ENCODE results near the gene B3GNT3.
A peak's percentile ranks its signal among the peaks of the same experiment; 100 is the strongest.

B3GNT3 gene

DNA sequence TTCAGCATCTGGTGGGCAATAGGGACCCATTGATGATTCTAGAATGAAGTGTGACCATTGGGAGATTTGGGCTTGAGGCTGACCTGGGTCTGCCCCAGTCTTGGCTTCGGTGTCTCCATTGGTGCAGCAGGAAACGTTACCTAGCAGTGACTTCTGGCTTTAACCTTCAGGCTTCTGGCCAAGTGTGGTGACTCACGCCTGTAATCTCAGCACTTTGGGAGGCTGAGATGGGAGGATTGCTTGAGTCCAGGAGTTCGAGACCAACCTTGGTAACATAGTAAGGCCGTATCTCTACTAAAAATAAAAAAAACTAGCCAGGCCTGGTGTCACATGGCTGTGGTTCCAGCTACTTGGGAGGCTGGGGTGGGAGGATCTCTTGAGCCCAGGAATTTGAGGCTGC, 36.4 kb upstream of the B3GNT3 start:
- FAIRE-seq: no peak
- TF ChIP-seq, protein P1, sequence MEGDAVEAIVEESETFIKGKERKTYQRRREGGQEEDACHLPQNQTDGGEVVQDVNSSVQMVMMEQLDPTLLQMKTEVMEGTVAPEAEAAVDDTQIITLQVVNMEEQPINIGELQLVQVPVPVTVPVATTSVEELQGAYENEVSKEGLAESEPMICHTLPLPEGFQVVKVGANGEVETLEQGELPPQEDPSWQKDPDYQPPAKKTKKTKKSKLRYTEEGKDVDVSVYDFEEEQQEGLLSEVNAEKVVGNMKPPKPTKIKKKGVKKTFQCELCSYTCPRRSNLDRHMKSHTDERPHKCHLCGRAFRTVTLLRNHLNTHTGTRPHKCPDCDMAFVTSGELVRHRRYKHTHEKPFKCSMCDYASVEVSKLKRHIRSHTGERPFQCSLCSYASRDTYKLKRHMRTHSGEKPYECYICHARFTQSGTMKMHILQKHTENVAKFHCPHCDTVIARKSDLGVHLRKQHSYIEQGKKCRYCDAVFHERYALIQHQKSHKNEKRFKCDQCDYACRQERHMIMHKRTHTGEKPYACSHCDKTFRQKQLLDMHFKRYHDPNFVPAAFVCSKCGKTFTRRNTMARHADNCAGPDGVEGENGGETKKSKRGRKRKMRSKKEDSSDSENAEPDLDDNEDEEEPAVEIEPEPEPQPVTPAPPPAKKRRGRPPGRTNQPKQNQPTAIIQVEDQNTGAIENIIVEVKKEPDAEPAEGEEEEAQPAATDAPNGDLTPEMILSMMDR (IDR thresholded peaks at IDR 0.05; ENCODE audit: insufficient read depth, missing control alignments): no peak
- DNase-seq (ENCODE audit: insufficient read length, low spot score): no peak

DNA sequence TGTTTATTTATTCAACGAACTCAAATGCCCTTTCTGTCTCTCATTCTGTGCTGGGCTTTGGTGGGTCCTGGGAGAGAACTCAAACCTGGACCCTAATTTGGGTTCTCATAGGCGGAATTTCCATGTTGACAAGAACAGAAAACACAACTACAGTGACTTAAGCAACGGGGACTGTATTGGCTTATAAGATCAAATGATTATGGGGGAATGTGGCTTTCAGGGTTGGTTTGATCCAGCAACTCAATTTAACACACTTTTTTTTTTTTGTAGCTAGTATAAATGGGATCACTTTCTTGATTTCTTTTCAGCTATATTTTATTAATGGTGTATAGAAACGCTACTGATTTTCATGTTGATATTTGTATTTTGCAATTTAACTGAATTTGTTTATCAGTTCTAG, 33.8 kb upstream of the B3GNT3 start:
- DNase-seq (ENCODE audit: insufficient read length, low spot score) (no peak), FAIRE-seq (no peak)
- TF ChIP-seq, protein P1 (IDR thresholded peaks at IDR 0.05; ENCODE audit: insufficient read depth, missing control alignments): no peak

DNA sequence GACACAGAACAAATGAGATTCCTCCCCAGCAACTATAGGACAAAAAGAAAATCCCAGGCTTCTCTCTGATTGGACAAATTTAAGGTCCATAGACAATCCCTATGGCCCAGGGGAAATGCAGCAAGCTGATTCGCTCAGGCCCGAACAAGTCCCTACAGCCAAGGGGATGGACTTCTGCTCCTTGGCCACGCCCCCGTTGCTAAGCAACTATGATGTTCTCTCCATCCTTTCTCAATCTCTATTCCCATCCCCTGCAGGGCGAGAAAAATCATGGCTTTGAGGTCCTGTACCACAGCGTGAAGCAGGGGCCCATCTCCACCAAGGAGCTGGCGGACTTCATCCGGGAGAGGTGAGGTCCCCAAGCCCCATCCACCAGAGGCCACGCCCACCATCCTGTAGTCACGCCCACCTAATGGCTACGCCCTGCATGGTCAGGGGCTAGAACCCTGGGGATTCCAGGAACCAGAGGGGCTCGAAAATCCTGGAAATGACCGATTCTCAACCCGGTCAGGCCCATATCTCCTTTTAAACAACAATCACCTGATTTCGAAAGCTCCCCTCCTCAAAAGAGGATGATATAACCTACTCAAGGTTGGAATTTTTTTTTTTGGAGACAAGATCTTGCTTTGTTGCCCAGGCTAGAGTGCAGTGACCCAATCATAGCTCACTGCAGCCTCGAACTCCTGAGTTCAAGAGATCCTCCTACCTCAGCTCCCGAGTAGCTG, 32.3 kb upstream of the B3GNT3 start:
- TF ChIP-seq, protein P1 (IDR thresholded peaks at IDR 0.05; ENCODE audit: insufficient read depth, missing control alignments): no peak
- no peak for FAIRE-seq
- peak; percentile 18 for DNase-seq (ENCODE audit: insufficient read length, low spot score)

DNA sequence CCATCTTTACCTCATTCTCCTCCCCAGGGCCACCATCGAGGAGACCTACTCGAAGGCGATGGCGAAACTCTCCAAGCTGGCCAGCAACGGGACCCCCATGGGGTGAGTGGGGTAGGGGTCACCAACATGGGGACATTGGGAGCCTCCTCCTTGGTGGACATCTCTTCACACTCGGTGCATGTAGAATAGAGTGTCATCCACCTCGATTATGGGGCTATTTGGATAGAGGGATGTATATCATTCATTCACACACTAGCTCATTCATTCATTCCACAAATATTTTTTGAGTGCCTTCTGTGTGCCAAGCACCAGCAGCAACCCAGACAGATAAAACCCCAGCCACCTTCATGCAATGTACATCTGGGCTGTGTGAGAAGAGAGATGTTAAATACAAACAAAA, 30.6 kb upstream of the B3GNT3 start:
- FAIRE-seq (no peak), DNase-seq (ENCODE audit: insufficient read length, low spot score) (no peak)
- TF ChIP-seq, protein P1 (IDR thresholded peaks at IDR 0.05; ENCODE audit: insufficient read depth, missing control alignments): no peak

DNA sequence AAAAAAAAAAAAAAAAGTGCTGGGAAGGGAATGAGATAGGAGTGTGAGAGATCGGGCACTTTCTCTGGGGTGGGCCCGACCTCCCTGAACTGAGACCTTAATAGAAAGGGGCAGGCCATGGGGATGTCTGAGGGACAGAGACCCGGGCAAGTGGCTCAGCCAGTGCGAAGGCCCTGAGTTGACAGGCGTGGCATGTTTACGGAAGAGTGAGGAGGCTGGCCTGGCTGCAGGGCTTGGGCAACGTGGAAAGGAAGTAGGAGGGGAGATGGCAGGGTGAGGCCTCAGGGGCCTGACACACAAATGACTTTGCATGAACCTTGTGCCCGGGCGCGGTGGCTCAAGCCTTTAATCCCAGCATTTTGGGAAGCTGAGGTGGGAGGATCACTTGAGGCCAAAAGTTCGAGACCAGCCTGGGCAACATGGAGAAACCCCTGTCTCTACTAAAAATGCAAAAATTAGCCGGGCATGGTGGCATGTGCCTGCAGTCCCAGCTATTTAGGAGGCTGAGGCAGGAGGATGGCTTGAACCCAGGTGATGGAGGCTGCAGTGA, 29.8 kb upstream of the B3GNT3 start:
- TF ChIP-seq, protein P1 (IDR thresholded peaks at IDR 0.05; ENCODE audit: insufficient read depth, missing control alignments): no peak
- DNase-seq (ENCODE audit: insufficient read length, low spot score) (no peak), FAIRE-seq (no peak)

DNA sequence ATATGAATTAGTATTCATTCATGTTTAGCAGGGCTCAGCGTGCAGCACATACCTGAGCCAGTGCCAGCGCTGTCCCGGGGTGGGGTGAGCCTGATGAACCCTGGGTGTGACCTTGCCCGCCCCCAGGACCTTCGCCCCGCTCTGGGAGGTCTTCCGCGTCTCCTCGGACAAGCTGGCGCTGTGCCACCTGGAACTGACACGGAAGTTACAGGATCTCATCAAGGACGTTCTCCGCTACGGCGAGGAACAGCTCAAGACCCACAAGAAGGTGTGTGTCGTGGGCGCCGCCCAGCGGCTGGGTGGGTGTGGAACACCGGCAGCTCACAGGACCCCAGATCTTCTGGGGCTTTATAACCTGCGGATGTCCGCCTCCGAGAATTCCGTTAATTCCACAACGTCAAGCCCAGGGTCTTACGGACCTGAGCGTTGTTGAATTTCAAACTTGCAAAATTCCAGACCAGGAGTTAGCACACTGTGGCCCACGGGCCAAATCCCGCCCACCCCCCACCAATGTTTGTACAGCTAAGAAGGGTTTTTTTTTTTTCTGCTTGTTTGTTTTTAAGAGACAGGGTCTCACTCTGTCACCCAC, 28.3 kb upstream of the B3GNT3 start:
- FAIRE-seq (no peak), DNase-seq (ENCODE audit: insufficient read length, low spot score) (peak; percentile 57)
- TF ChIP-seq, protein P1 (IDR thresholded peaks at IDR 0.05; ENCODE audit: insufficient read depth, missing control alignments): peak; percentile 89

DNA sequence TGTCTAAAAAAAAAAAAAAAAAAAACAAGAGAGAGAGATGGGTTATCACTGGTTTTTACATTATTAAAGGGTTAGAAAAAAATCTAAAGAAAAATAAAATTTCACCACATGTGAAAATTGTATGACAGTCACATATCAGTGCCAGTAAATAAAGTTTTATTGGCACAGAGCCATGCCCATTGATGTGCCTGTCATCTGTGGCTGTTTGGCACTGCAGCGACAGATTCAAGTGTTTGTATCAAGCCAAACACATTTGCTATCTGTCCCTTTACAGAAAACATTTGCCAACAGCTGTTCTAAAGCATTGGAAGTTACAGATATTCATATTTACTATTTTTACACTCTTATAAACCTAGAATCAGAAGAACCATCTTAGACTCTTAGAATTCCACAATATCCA, 27.4 kb upstream of the B3GNT3 start:
- no peak for DNase-seq (ENCODE audit: insufficient read length, low spot score)
- FAIRE-seq: no peak
- TF ChIP-seq, protein P1 (IDR thresholded peaks at IDR 0.05; ENCODE audit: insufficient read depth, missing control alignments): no peak

Measured in D721Med (cell line).